ENCODE measurements around the gene OR2T35.

The OR2T35 gene

GRCh38 chr1:248627971-248628844 is 16.9 kb downstream of the OR2T35 start:
- no peak for DNase-seq

DNA sequence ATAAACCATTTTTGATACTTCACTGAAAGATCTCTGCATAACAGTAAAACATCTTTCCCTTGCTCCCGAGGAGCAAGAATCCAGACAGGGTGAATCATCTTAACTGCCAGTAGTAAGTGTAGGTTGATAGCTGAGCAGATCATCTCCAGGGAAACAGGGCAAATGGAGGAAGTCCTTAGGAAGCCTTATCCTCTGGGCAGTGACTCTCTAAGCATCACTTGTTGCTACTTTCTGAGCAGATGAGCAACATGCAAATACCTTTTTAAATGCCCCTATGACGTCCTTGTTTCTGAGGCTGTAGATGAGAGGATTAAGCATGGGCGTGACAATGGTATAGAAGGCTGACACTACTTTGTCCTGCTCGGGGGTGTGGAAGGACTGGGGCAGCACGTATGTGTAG is 19.1 kb downstream of the OR2T35 start:
- DNase-seq = no peak

DNA sequence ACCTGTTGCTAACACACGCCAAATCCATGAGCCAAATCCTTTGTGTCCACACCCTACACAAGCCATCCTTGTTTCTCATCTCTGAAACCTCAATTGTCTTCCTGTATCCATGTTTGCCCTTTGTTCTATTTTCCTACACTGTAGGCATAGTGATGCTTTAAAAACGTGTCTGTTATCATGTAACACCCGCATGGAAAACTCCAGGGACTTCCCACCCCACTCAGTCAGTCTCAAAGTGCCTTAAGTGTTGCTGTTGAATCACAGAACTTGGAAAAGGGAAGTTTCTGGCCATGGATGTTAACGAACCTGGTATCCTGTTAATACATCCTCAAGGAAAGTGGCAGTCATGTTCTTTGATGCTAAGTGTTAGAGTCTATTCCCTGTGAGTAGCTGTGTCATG is 19.9 kb downstream of the OR2T35 start:
- DNase-seq = no peak

DNA sequence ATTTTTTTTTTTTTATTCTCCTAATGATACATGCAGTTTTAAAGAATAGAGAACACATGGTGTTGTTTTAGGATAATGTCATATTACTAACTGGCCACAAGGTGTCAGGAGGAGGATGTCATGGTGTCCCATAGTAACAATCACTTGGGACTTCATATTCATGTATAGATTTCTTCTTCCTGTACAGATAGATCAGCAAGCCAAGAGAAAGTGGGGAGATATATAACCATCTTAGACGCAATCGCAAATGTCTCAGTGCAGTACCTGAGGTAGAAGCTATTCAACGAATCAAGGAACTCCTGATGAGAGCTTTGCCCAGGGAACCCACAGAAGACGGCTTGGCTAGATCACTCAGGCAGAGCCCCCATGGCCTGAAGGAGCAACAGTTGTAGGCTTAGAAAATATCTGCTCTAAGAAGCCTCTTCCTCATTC is 22.5 kb downstream of the OR2T35 start:
- DNase-seq = peak in 2 of 58 donors; percentile 5

- no peak for DNase-seq
Measured at GRCh38 chr1:248621770-248622169, 23.3 kb downstream of the OR2T35 start.

- peak in 18 of 58 donors; percentile 1 to 38 (median 9) for DNase-seq
Measured at GRCh38 chr1:248618878-248619277, 26.2 kb downstream of the OR2T35 start.

DNA sequence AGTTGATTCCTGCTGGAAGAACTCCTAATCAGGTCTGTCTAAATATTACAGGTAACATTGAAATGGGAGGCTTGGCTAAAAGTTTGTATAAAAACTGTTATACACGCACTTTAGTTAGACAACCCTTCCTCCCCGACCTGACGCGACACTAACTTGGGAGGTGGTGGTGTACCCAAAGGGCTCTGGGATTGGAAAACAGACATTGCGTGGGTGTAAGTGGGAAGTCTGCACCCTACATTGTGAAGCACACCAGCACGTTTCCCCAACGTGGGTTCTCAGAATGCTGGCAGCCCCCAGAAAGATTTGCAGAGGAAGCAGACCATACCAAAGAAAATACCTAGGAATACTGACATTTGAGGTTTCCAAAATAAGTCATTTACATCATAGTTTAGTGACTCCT is 27.0 kb downstream of the OR2T35 start:
- DNase-seq = no peak

- no peak for DNase-seq
Measured at GRCh38 chr1:248613742-248614141, 31.3 kb downstream of the OR2T35 start.

DNA sequence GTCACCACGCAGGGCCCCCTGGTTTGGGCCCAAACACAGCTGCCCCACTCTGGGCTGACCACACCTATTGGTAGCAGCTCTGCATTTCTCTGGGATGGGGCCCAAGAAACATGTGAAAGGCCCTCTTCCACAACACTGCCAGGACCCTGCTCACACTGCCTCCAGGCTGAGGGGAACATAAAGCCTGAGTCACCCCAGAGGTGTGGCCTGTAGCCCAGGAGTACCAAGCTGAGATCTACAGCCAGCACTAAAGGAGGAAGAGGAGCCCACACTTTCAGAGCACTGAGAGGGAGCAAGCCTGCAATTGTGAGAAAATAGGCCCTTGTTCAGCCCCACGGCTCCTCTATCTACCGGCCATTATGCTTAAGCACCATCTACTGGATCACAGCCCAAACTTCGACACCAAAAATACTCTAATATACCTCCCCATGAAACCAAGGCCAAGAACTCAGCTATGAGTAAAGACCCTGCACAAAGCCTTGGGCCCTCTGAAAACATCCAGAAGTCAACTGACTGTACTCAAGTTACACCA is 33.1 kb downstream of the OR2T35 start:
- no peak for DNase-seq

DNA sequence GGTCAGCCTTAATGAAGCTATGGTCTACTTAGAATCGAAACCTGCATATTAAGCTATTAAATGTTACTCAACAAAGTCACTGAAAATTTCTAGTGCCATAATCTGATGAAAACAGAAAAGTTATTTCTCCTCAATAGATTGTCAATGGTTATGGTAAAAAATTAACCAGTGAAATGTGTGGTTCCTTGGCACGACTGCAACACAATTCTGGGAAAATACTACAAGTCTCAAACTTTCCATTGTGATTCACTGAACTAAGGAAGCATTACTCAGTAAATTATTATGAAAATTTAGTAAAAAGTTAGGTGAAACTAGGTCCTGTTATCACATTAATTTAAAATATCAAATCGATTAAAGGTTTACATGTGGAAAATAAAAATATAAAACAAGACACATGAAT is 34.8 kb downstream of the OR2T35 start:
- DNase-seq = no peak

DNA sequence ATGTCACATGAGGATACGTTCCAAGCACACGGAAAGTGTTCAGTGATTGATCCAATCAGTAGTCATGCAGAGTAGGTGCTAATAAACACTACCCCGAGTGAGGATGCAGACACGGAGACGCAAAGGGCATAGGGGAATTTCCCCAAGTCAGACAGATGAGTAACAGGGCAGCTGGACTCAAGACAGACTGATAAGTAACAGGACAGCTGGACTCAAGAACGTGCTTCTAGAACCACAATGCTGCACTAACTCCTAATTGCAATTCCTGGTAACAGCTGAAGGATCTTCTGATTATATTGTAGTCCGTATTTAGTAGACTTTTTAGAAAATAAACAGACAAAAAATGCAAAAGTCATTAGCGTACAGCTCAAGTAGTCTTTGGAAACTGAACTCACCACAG is 45.7 kb downstream of the OR2T35 start:
- no peak for DNase-seq

DNA sequence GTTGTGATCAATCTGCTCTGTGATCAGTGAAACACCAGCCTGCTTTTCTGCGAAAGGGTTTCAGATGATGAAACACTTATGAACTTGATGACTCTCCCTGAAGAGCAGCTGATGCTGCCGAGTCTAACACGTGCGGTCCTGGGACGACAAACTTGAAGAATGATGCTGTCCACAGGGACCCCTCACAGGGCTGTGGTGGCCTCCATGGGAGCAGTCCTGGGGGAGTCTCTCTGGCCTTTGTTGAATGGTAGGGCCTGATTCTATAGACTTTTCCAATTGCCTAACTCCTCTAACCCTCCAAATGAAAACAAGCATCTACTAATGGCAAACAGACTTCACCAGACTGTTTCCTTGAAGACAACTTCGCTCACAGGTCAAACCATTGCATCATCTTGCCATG is 47.5 kb downstream of the OR2T35 start, which contains the start of gene OR2T10:
Gene OR2T10, minus strand, starts transcription at position 112 of the 400 bp plus-strand sequence. CDS start 3,932 bp downstream, outside the sequence.
- no peak for DNase-seq

DNA sequence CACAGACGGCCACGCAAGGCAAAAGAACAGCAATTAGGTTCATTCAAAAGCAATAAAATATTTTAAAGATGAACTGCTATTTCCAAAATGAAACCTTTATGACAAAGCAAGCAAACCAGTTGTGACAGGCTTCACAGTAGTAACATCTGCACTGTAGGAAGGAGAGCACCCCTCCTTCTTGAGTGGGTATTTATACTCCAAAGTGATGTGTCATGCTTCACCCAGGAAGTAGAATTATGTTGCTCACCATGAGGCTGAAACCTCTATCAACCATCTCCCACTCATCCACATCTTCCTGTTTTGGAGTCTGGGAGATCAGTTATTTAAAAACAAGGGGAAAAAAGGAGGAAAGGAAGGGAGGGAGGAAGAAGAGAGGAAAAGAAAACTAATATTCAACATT is 48.5 kb downstream of the OR2T35 start:
- DNase-seq = no peak

DNA sequence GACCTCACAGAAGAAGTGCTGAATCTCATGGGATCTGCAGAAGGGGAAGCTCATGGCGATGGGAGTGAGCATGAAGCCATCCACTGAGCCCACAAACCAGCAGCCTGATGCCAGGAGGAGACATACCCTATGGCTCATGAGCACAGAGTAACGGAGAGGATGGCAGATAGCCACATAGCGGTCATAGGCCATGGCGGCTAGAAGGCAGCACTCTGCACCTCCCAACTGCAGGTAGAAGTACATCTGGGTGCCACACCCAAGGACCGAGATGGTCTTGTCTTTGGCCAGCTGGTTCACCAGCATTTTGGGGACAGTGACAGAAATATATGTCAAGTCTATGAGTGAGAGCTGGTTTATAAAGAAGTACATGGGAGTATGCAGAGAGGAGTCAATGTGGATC is 51.9 kb downstream of the OR2T35 start:
- no peak for DNase-seq

GRCh38 chr1:248592655-248593054 is 52.4 kb downstream of the OR2T35 start:
- DNase-seq = no peak

DNA sequence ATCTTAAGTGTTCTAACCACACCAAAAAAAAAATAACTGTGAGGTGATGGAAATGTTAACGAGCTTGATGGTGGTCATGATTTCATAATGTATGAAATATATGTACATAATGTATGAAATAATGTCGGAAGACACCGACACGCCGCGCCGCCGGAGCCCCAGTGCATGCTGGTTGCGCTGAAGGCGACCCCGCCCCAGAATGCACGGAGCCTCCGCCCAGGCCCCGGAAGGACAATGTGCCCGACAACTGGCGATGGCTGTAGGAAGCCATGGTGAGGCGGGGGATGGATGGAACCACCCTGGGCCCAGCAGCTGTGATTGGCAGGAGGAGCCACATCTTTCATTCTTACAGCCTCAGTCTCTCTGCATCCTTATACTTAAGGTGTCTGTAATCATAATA is 55.0 kb downstream of the OR2T35 start:
- no peak for DNase-seq

DNA sequence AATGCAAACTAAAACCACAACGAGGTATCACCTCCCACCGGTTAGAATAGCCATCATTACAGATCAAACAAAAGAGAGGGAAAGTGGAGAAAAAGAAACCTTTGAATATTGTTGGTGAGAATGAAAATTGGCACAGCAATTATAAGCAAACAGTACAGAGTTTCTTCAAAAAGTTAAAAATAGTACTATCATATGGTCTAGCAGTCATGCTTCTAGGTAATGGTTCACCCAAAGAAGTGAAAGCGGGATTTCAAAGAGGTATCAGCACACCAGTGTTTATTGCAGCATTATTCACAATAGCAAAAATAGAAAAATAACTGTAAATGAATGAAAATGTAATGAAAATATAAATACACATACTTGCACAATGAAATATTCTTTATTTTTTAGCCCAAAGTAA is 55.7 kb downstream of the OR2T35 start:
- no peak for DNase-seq

Data from anterior cingulate cortex (tissue), 58 donors.